ENCODE data around the gene ZNF678.
"Not testable (repeated sequence)": the region's sequence is repeated elsewhere in the genome, so short reads cannot be mapped to it uniquely, and the experiment has no call there.

Gene ZNF678

DNA sequence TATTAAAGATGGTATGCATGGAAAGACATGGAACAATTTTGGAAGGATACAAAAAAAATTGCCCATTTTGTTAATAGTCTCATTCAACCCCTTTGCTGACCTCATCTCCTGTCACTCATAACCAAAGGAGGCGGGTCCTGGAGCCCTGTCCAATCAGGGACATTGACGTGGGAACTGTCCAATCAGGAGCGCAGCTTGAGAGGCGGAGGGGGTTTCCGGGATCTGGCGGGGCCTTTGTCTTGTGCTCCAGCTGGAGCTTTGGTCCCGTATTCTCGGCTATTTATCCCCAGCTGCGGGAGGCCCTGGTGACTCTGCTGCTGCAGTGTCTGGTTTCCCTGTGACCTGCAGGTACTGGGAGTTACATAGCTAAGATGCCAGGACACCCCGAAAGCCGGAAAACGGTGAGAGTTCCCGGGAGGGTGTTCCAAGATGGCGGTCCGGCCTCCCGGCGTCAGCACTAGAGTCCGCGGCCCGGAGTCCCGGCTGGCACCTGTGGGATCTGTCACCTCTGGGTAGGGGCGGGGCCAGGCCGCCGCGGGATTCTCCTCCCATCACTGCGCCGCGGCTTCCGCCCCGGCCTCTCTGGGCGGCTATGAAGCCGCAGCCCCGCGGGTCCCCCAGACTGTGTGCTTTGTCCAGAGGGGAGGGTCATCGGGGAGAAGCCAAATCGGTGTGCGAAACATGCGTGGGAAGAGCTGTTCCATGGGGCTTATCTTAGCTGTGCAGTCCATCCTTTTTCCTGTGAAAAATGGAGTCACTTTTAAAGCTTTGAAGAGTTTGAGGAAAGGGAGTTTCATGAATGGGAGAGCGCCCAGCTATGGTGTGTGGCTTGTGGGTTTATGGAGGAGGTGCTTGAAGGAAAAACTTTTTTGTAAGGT, at the start of gene ZNF678:
TSS of gene ZNF678 (plus strand) at position 233 of the 878 bp plus-strand sequence. CDS start 87,436 bp downstream, outside the sequence.
- DNase-seq = peak; percentile 72

DNA sequence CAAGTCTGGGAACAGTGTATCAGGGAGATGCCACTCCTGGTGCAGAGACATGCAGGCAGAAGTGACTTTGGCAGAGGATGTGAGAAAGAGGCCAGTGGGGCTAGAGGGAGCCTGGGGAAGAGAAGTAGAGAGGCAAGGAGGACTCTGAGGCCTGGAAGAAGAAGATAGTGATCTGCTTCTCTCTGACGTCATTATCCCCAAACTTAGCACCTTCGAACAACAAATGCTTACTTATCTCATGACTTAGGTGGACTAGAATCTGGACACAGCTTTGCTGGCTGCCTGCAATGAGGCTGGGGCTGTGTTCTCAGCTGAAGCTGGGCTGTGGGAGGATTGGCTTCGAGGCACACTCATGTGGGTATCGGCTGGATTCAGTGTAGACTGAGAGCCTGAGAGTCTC, 44.5 kb upstream of the ZNF678 start:
- no peak for DNase-seq

DNA sequence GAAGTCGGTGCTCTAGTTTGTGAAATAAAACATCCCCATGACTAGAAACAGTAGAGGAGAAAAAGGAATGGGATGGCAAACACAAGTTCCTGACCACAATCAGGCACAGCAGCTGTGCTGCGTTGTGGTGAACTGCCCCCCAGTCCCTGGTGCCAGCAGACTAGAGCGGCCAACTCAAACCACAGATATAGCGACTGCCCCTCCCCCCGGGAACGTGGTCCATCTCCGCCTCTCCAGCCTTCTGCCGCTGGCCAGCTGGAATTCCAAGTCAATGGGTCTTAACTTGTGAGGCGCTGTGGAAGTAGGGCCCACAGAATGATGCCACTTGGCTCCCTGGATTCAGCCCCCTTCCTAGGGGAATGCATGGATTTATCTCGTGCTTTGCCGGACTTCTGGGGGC, 41.6 kb upstream of the ZNF678 start:
- DNase-seq = no peak

DNA sequence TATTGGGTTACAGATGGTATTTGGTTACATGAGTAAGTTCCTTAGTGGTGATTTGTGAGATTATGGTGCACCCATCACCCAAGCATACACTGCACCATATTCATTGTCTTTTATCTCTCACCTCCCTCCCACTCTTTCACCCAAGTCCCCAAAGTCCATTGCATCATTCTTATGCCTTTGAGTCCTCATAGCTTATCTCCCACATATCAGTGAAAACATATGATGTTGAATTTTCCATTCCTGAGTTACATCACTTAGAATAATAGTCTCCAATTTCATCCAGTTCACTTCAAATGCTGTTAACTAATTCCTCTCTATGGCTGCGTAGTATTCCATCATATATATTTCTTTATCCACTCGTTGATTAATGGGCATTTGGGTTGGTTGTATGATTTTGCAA, 36.8 kb upstream of the ZNF678 start:
- no peak for DNase-seq

DNA sequence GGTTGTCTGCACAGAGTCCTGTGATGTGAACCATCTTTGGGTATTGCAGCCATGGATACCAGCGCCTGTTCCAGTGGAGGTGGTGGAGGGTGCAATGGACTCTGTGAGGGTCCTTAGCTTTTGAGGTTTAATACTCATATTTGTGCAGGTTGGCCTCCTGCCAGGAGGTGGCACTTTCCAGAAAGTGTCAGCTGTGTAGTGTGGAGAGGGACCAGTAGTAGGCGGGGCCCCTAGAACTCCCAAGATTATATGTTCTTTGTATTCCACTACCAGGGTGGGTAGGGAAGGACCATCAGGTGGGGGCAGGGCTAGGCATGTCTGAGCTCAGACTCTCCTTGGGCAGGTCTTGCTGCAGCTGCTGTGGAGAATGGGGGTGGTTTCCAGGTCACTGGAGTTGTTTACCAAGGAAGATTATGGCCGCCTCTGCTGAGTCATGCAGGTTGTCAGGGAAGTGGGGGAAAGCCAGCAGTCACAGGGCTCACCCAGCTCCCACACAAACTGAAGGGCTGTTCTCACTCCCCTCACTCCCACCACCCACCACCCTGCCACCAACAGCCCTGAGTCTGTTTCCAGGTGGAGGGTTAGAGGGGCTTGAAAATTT, 31.2 kb upstream of the ZNF678 start:
- no peak for DNase-seq

DNA sequence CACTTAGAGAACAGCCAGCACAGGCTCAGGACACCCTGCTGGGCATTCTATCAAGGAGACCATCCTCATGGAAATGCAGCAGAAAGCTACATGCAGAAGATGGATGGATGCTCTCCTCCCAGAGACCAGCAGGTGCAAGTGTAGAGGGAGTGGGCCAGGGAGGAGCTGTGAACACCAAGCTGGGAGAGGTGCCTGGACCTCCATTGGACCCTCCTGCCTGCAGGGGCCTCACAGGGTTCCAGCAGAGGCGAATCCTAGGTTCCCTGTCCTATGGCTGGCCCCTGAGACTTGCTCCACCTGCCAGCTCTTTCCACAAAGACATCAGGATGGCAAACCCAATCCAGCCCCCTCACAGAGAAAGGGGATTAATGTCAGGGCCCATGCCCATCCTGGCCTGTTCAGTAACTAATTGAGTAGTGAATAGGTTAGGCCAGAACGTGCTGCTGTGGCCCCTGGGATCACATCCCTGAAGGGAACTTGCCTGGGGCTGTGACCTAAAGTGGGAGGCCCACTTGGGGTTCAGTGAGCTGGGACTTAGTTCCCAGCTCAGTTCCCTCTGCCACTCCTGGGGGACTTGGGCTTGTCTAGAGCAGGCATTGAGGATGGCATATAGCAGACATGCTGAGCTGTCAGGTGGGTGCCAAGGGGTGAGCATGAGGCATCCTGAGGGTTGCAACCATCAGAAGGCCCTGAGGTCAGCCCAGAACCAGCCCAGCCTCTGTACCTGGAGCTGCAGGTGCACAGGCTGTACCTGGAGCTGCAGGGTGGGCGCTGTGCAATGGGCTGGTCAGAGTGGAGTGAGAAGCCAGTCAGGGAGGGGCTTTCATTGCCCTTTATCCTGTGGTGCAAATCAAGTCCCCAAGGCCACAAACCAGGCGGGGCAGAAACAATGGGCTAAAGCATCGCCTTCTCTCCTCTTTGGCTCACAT, 22.9 kb upstream of the ZNF678 start:
- DNase-seq = no peak

DNA sequence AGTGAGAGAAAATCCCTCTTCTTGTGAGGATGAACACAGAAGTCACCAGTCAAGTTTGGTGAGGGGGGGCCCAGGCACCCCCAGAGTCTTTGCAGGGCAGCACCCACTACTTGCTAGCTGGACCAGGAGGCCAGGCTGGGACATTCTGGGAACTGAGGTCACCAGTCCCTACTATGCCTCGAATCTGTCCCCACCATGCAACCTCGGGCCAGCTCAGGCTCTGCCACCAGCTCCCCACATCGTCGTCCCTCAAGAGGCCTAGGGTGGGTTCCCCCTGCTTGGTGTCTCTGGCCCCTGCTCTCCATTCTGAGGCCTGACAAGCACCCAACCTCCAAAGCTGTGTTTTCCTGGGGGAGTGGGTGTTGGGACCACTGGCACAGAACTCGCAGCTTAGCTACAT, 22.2 kb upstream of the ZNF678 start:
- DNase-seq = no peak

DNA sequence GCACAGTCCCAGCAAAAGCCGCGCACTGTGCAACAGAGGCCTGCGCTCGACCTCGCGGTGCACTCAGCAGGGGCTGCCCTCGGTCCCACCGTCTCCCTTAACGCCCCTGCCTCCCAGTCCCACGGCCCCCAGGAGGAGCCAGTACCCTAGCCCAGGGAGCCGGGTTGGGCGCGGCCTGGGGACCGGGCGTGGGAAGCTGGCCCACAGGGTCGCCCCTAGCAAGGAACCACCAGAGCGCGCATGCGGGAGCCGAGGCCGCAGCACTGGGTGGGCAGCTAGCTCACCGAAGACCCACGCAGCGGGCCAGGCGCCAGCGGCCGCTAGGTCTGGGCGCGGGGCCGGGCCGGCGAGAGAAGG, 21.6 kb upstream of the ZNF678 start:
- no peak for DNase-seq

DNA sequence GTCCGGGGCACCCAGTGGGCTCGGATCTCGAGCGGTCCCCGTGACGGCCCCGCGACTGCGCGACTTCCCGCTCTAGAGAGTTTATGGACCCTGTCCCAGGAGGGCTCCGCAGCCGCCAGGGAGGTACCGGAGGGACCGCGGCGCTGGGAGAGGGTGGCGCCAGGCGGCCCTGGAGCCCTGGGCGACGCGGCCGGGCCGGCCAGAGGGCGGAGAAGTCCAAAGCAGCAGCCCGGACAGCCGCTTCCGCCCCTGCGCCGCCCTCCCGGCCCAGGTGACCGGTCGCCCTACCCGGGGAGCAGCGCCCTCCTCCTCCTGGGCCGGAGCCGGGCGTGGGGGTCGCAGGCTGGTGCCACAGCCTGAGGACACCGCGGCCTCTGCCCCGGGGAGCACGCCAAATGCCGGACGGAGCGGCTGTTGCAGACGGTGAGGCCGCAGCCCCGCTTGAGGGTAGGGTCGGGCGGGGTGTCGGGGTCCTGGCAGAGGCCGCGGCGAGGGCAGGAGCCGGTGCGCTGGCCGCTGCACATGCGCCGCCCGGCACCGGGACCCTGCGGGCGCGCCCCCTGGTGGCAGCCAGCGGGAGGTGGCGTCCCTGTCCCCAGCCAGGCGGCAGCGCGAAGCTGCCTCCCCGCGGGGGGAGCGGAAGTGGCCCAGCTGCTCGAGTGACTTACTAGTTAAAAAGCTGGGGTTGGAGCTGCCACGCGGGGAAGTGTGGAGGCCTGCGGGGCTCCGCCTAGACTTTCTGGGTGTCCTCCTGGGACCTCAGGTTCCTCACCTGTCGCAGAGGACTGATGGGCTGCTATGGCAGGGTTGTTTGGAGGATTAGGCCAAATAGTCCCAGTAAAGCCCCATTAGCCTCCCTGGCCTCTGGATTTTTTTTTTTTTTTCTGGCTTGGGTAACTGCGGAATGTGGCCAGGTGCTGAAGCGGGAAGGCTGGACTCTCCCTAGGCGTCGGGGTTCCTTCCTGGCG, 20.9 kb upstream of the ZNF678 start:
- peak; percentile 36 for DNase-seq

DNA sequence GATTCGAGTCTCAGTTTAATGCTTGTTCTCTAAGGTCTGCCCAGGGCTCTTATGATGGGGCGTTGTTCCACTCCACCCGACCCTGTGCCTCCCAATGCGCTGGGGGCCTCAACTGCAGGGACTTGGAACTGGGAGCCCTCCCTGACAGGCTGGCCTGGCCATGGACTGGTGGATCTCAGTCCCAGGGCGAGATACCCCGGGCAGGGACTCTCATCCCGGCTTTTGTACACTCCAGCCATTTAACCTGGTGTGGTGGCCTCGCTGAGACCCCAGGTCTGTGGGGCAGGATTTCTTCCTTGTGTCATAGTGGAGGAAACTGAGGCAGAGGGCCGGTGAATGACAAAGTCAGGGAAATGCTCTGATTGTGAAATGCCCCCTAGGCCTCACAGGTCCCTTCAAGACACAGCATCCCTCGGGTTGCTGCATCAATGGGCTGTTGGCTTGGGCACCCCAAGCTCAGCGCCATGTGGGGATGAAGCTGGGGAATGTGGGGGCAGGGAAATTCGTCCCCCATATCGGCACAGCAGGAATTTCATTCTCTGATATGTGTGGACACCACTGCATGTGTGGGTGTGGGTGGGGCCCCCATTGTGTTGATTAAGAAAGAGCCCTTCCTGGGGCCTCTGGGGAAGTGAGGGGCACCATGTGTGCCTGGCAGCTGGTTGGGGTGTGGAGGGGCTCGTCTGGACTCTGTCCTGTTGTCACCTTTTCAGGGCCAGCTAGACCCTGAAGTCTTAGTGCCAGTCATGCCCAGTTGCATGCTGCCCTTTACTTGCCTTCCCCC, 19.9 kb upstream of the ZNF678 start:
- DNase-seq = no peak

DNA sequence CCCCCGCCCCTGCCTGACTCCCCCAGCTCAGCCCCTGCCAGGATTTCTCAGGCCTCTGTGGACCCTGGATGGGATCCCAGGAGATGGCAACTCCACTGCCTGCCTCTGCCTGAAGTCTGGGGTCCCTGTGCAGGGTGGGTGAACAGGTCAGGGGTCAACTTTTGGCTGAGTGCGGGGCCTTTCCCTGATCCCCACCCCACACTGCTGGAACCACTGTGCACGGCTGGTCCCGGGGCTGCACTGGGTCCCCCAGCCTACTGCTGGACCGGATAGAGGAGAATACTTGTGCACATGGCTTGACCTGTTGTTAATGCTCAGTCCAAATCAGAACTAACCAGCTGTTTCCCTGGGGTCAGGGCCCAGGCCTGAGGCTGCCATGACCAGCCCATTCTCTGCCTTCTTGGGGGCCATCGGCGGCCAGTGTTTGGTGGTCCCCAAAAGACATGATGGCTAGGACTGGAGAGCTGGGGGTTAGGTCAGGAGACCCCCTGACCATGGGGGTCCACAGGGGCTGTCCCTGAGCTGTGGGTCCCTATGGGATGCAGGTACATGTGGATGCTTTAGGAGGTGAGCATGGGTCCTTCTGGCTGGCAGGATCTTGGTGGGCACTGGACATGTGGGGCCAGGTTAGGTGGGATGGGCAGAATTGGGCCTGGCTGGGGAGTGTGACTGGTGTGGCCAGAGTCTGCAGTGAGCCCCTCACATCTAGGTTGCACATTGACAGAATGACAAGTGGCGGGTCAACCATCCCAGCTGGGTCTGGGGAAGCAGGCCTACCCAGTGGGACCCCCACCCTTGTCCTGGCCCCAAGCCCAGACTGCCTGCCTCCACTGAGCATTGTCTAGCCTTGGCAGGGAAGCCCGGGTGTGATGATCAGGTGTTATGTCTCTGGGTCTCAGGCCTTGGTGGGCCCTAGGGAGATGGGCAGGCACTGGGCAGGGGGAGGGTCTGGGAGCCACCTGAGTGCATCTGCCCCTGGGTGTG, 19.0 kb upstream of the ZNF678 start:
- DNase-seq = no peak

DNA sequence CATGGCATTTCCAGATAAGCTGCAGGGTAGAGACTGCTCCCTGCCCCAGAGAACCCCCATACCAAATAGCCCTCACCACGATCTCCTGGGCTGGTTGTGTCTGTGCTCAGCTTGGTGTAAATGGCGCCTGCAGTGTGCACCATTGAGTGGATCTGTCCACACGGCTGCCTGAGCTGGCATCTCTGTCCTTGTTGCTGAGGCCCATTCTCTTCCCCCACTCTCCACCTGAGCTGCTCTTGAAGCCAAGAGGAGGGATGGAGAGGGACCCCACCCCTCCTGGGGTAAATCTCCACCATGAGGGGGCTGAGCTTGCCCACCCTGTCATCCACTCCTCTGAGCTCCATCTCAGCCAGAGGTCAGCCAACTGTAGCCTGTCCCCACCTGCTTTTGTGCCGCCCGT, 18.0 kb upstream of the ZNF678 start:
- no peak for DNase-seq

DNA sequence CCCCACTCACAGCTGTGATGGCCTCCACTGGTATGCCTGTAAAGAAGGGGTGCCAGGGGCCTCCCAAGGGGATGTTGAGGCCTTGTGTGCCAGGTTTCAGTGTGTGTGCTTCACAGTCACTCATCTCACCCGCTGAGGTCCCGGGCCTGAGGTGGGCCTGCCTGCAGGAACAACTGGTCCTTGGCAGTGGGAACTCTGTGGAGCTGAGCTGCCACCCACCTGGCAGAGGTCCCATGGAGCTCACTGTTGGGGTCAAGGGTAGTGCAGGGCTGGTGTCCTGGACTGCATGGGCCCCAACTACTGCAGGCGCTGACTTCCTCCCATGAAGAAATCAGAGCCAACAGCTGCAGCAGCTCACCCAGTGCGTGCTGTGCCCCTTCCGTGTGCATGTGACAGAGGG, 17.3 kb upstream of the ZNF678 start:
- DNase-seq = no peak

DNA sequence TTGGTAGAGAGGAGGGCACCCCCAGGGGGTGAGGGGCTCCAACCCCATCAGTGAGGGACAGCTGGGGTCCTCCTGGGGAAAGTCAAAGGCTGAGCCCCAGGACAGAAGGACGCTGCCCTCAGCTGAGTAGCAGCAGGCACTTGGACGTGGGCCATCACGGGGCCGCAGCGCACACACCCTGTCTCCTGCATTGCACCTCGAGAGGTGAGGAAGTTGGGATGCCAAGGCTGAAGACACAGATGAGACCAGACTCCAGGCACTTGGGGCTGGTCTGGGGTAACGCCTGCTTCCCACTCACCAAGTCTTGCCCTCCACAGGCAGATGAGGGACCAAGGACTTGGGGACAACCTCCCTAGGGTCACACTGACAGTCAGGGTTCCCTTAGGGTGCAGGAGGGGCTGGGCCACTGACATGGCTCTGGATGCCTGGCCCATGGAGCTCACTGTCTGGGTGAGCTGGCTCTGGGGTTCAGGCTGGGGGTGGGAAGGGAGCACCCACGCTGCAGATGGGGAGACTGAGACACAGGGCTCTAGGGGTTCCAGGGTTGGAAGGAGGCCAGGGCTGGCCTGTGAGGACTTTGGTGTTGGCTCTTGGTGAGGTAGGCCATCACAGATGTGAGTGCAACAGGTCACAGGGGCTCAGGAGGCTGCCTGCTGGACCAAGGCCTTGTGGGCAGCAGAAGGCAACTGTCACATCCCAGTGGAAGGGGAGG, 16.6 kb upstream of the ZNF678 start:
- no peak for DNase-seq

DNA sequence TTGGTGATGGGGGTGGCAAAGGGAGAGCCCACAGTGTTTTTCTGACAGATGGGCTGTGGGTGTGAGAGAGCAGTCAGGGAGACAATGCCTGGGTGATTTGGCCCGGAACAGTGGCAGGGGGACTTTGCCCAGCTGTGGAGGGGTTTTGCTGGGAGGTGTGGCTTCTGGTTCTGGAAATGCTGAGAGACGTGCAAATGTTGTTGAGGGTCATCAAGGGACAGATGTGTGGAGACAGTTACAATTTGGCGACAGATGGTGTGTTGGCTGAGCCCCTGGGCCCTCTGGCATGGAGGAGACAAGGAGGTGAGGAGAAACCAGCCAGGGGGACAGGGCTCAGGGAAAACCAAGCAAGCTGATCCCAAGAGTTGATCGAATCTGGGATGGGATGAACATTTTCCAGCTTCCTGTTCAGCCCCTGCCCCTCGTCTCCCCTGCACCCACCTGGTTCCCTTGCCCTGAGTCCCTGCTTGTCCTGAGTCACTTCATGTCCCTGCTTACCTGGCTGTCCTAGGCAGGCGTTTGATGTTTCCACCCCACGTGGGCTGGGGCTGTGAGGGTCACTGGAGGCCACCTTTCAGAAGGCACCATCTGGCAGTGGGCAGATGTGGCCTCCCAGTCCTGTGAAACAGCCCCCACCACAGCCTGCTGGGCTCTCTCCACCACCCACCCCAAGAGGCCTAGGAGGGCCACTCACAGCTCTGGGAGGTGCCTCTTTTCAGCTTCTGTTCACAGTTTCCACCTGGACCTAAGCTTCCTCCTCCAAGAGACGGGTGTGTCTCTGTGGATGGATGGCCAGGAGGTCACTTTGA, 15.8 kb upstream of the ZNF678 start:
- DNase-seq = no peak

DNA sequence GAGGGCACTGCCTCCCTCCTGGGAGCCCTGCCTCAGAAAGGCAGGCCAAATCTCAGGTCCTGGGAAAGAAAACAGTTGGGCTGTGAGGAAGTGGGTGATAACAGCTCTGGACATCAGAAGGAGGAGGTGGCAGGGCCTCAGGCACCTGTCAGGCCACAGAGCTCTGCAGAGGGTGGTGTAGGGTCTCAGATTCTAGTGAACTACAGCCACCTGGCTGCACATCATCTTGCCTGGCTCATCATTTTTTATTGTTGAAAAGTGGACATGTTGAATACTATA, 15.3 kb upstream of the ZNF678 start:
- DNase-seq = no peak

DNA sequence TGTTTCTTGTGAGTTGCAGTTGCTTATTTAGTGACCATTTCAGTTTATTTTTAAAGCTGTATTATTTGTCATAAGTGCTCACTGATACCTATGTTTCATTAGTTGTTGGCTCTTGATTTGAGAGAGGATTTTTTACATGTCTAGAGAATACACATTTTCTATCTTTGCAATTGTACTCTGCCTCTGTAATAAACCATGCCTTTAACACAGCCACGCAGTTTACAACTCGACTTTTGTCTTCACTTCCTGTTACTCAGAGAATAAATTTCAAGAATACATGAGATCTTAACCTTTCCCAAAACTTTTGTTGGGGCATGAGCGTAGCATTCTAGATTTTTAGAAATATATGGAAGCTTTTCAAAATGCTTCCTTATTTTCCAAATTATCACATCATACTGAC, 14.9 kb upstream of the ZNF678 start:
- no peak for DNase-seq

DNA sequence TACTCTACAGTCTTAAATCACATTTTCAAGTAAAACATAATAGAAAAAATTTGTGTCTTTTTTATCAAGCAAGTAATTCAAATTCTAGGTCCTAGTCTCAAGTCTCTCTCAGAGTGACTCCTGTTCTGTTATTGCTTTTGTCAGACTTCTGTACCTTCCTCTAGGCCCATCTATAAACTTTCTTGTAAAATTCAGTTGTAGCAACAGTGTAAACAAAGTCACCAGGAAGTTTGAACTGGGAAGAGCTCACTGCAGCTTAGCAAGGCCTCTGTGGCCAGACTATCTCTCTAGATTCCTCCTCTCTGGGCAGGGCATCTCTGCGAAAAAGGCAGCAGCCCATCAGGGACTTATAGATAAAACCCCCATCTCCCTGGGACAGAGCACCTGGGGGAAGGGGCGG, 13.5 kb upstream of the ZNF678 start:
- no peak for DNase-seq

DNA sequence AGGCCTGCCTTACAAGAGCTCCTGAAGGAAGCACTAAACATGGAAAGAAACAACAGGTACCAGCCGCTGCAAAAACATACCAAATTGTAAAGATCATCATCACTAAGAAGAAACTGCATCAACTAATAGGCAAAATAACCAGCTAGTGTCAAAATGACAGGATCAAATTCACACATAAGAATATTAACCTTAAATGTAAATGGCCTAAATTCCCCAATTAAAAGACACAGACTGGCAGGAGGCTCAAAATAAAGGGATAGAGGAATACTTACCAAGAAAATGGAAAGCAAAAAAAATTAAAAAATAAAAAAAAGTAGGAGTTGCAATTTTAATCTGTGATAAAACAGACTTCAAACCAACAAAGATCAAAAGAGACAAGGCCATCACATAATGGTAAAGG, 11.5 kb upstream of the ZNF678 start:
- not testable (repeated sequence) for DNase-seq
